ENCODE measurements around the gene DEUP1. TPM values are rescaled to one million over a fixed set of nuclear protein-coding genes. Genes with fewer than 3 reads are reported as not detected.
"Not testable (repeated sequence)": the region's sequence is repeated elsewhere in the genome, so short reads cannot be mapped to it uniquely, and the experiment has no call there.

The DEUP1 gene
- not detected for total RNA-seq
- long read RNA-seq, result 0 reads

DNA sequence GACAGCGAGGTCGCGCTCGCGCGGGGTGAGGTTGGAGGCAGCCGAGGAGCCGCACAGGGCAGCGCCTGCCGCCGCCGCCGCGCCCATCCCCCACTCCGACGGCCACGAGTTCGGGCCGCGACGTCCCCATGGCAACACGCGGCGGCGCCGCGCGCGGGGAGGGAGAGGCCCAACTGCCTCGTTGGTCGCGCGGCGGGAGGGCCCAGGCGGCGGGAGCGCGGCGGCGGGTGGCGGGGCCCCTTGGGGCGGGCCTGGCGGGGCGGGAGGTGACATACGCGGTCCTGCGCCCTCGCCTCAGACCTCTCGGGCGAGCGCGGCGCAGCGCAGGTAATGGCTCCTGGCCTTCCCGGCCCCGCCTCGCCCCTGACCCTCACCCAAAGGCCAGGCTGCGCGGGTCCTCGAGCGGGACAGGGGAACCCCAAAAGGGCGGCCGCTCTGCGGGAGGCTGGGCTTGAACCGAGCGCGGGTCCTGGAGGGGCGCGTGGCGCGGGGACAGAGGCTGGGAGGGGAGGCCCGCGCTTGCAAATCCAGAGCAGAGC is at the start of gene DEUP1:
DEUP1 (plus strand) TSS at position 297 of the 539 bp plus-strand sequence. CDS start 1,518 bp downstream, outside the sequence.
- DNase-seq (peak; percentile 63), ATAC-seq (peak; percentile 86)
- intact Hi-C loops (cut with micrococcal nuclease), result no loop called here

- intact Hi-C loops (cut with micrococcal nuclease), result no loop called here
- DNase-seq, result no peak
- ATAC-seq, result no peak
These were observed 45.1 kb upstream of the DEUP1 start for GRCh38 chr11:93285430-93285829.

DNA sequence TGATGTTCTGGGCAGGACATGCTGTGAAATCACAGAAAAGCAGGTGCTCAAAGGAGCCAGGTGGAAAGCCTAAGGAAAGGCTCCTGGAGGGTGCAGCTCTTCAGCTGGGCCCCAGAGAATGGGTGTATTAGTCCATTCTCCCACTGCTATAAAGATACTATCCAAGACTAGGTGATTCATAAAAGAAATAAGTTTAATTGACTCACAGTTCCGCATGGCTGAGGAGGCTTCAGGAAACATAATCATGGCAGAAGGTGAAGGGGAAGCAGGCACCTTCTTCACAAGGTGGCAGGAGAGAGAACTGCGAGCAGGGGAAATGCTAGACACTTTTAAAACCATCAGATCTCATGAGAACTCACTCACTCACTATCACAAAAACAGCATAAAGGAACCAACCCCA is 43.1 kb upstream of the DEUP1 start:
- ATAC-seq (no peak), DNase-seq (no peak)
- intact Hi-C loops (cut with micrococcal nuclease), result no loop called here

DNA sequence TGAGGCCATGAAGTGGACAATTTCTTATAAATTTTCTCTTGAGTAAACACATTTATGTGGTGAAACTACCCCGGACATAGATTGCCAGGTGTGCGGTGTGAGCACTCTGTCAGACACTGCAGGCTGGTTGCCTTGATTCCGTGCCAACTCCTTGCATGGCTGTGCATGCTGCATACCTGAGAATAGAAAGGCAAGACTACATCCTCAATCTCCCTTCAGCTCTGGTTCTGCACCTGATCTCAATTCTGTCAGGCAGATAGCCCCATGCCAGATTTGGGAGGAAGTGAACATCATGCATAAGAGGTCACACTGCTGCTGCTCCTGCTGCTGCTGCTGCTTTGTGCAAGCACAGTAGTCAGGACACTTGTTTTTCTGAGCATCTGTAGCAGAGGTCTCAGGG is 42.5 kb upstream of the DEUP1 start:
- DNase-seq, result no peak
- no peak for ATAC-seq
- intact Hi-C loops (cut with micrococcal nuclease), result no loop called here

DNA sequence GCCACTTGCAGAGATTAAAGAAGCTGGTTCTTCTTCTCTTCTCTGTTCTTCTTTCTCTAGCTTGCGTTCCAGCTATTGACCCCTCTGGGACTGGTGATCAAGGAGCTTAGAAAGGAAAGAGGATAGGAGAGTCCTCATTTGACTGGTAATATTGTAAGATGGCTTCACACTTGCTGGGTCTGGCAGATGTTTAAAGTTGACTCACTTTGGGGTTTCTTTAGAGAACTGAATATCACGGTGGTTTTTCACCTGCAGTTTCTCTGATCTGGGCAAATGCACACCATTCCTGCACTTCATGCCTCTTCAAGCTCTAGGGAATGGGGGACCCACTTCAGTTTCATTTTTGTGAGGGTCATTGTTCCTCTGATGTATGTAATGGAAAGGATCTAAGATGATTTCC is 41.8 kb upstream of the DEUP1 start:
- no peak for DNase-seq
- no peak for ATAC-seq
- intact Hi-C loops (cut with micrococcal nuclease), result no loop called here

- intact Hi-C loops (cut with micrococcal nuclease), result no loop called here
- DNase-seq, result no peak
- ATAC-seq, result no peak
These were observed 40.6 kb upstream of the DEUP1 start for GRCh38 chr11:93289782-93290463.

DNA sequence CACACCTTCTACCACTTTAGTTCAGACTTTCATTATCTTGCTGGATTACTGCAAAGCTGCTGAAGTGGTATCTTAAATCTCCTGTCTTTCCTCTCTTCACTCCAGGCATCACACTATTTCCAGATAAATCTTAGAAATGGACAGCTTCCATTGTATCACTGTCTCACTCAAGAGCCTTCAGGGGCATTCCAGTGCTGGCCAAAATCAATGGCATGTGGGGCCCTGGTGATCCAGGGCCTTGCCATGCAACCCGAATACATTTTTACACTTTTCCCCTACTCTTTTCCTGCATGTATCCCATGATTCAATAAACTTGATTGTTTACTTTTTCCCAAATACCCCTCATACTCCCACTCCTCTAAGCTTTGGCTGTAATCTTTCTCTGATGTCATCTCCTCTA is 39.4 kb upstream of the DEUP1 start:
- ATAC-seq, result no peak
- intact Hi-C loops (cut with micrococcal nuclease), result no loop called here
- DNase-seq, result no peak

DNA sequence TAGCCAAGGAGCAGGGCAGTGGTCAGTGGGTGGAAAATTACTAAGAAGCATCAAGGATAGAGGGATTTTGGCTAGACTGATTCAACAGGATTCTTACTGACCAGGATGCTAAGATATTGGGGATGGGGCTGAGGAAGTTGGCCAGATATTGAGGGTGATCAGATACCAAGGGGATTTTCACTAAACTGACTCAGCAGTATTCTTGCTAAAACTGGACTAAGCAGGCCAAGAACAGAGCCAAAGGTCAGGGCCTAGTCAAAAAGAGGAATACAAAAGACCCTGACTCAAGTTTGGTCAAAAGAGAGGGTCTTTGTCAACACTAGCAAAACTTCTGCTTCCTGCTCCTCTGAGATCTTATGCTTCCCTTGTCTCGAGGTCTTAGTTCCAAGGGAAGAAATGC is 38.6 kb upstream of the DEUP1 start:
- ATAC-seq, result no peak
- no peak for DNase-seq
- intact Hi-C loops (cut with micrococcal nuclease), result no loop called here

GRCh38 chr11:93295921-93296575 is 34.5 kb upstream of the DEUP1 start:
- intact Hi-C loops (cut with micrococcal nuclease), result no loop called here
- no peak for ATAC-seq

DNA sequence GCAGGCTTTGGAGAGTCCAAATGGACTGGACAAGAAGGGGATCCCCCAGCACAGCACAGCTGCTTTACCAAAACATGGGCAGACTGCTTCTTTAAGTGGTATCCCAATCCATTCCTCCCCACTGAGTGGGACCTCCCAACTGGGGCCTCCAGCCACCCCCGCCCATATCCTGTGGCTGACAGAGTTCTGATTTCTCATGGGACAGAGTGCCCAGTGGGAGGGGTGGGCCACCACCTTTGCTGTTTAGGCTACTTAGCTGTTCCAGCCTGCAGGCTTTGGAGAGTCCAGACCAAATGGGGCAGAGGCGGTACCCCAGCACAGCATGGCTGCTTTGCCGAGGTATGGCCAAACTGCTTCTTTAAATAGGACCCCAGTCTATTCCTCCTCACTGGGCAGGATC is 26.9 kb upstream of the DEUP1 start:
- ATAC-seq (no peak), DNase-seq (no peak)
- intact Hi-C loops (cut with micrococcal nuclease), result no loop called here

More at GRCh38 chr11:93295921-93296575, 34.5 kb upstream of the DEUP1 start:
- no peak for DNase-seq

DNA sequence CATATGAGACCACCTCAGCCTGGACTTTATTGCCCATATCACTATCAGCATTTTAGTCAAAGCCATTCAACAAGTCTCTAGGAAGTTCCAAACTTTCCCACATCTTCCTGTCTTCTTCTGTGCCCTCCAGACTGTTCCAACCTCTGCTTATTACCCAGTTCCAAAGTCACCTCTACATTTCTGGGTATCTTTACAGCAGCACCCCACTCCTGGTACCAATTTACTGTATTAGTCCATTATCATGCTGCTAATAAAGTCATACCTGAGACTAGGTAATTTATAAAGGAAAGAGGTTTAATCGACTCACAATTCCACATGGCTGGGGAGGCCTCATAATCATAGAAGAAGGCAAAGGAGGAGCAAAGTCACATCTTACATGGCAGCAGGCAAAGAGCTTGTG is 16.1 kb upstream of the DEUP1 start:
- ATAC-seq; intact Hi-C loops (cut with micrococcal nuclease); DNase-seq: not testable (repeated sequence)

DNA sequence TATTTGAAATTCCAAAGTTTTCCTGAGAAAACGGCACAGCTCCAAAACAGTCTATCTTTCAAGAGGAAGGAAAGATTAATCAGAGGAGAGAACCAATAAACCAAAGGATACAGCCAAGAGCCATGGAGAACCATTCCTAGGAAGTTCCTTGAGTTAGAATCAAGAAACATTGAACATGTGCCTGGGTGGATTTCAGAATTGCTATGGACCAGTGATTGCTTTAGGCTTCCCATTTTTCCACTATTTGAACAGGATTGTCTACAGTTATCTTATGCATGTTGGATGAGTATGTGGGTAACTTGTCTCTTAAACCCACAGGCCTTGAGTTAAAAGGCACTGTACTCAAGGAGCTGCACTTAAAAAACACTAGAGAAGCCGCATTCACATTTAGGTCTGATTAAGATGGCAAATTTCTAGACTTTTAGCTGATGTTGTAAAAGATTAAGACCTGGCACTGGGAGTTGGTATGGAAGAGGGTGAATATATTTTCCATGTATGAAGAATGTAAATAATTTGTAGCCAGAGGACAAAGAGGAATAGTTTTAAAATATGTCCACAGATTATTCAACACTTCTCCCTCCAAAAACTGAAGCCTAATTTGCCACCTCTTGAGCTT is 11.2 kb upstream of the DEUP1 start:
- no peak for ATAC-seq
- intact Hi-C loops (cut with micrococcal nuclease), result no loop called here
- no peak for DNase-seq

- ATAC-seq (no peak), DNase-seq (no peak)
- intact Hi-C loops (cut with micrococcal nuclease), result no loop called here
These were observed 10.3 kb upstream of the DEUP1 start for GRCh38 chr11:93320230-93320629.

DNA sequence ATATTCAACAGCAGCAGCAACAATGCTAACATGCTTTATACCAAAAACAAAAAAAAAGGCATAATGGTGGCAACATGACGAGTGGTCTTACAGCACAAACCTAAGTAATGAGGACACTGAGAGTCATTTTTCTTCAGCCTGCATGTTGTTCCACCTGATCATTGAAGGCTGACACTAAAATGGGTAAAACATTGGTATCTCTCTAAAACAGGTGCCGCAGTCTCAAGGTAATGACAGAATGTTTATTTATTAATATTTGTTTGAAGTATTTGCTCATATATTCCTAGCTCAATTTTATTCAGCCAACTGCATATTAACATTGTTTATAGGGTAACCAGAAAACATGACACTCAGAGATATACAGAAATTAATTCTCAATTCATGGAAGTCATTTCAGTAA is 8.3 kb upstream of the DEUP1 start:
- DNase-seq (no peak), ATAC-seq (no peak)
- intact Hi-C loops (cut with micrococcal nuclease), result no loop called here

DNA sequence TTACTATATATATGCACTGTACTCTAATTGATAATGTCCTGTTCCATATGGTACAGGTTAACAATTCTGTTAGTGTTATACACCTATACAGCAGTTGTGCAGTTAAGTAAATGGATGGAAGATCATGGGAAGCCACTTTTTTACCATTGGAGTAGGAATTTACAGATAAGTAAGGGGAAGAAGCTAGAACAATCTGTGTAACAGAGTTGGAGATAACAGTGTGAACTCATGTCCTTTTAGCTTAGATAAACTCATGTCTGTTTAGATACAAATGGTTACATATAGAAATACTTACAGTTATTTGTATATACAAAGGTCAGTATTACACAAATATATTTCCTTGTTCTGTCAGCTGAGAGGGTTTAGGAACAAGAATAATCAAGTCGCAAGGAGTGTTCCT is 6.8 kb upstream of the DEUP1 start:
- intact Hi-C loops (cut with micrococcal nuclease), result no loop called here
- DNase-seq, result no peak
- ATAC-seq, result no peak

GRCh38 chr11:93324500-93324899 is 6.0 kb upstream of the DEUP1 start:
- DNase-seq, result no peak
- intact Hi-C loops (cut with micrococcal nuclease), result no loop called here
- ATAC-seq, result no peak

DNA sequence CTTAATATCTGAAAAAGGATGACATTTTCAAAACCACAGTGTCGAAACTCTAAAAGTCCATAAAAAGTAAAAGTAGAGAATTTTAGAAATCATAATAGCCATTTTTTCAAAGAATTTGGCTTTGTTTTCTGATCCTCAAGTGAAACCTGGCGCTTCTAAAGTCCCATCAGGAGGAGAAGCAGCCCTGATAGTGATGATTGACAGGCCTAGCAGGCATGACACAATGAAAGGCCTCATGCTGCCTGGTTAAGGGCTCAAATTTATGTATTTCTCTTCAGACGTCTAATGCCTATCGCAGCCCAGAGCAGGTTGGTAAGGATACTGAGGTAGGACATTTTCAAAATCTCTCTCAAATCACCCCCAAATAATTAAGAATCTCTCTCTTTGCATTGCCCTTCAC is 3.9 kb upstream of the DEUP1 start:
- ATAC-seq (no peak), DNase-seq (no peak)
- intact Hi-C loops (cut with micrococcal nuclease), result no loop called here

GRCh38 chr11:93329936-93330445 is 551 bp upstream of the DEUP1 start:
- DNase-seq (no peak), ATAC-seq (no peak)
- intact Hi-C loops (cut with micrococcal nuclease), result no loop called here

DNA sequence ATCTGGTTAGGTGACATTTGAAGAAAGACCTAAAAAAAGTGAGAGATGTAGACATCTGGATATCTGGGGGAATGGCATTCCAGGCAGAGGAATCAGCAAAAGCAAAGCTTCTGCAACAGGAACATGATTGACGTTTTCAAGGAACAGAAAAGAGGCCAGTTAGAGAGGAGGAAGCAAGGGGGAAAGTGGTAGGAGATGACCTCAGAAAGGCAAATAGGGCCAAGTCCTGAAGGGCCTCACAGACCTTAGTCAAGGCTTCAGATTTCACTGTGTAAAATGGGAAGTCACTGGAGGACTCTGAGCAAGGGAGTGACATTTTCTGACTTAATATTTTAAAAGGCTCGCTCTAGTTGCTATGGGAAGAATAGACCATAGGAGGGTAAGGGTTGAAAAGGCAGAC is 9.7 kb downstream of the DEUP1 start:
- ATAC-seq, result no peak
- intact Hi-C loops (cut with micrococcal nuclease), result no loop called here
- DNase-seq, result no peak

DNA sequence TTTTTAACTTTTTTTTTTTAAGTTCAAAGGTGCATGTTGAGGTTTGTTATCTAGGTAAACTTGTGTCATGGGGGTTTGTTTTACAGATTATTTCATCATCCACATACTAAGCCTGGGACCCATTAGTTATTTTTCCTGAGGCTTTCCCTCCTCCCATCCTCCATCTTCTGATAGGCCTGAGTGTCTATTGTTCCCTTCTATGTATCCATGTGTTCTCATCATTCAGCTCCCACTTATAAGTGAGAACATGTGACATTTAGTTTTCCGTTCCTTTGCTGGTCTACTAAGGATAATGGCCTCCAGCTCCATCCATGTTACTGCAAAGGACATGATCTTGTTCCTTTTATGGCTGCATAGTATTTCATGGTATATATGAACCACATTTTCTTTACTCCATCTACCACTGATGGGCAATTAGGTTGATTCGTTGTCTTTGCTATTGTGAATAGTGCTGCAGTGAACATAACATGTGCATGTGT is 14.4 kb downstream of the DEUP1 start:
- intact Hi-C loops (cut with micrococcal nuclease), result no loop called here
- DNase-seq (no peak), ATAC-seq (no peak)
